Keratinocyte (primary cell): ENCODE results near the gene PTPRD.

ENCODE experiments used
- EZH2 ChIP-seq: IDR thresholded peaks from one replicate; pipeline ENCODE4 v1.6.1; 2012; ENCODE audit warnings: inconsistent platforms, mild to moderate bottlenecking, low read length, moderate library complexity
- TF ChIP-seq, protein P1 (sequence below), 3 experiments: IDR thresholded peaks in 1 of 3; conservative IDR thresholded peaks in 1 of 3; optimal IDR thresholded peaks in 1 of 3; 2 replicates in 2 of 3; 3 replicates in 1 of 3; pipeline versions ENCODE3 to v1.5.1; 2011; ENCODE audit warnings: low read length in 3 of 3, mild to moderate bottlenecking in 3 of 3, moderate library complexity in 2 of 3, control low read depth in 1 of 3, inconsistent platforms in 1 of 3; ENCODE audit not compliant: insufficient read depth in 2 of 3; ENCODE audit errors: extremely low read depth in 1 of 3

DNA sequence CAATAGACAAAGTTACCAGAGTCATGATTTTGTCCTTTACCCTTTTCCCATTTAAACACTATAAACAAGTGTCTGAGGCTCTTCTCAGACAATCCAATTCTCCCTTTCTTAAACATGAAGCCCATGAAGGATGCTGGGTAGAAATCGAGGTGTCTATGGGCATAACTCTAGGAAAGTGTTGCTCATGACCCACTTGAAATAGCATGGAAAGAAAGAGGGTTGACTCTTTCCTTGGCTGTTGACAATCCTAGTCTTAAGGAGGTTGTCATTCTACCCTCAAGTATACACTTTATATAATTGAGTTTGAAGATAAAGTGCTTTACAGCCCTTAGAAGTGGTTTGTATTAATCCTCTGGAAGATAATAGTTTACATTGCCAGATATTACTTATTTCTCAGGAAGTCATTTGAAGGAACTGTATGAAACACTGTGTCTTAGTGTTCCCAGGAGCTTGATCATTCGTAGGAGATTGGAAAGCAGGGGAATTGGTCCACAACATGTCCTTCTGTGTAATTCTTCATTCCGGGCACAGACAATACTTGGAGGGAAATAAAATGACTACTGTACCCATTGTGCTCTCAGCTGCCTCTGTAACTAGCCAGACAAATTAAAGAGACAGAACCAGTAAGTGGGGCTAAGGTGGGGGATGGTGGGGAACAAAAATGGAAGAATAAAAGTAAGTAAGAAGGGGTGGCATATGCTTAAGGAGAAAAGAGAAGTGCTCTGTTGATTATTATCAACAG lies 1734.9 kb downstream of the PTPRD start:
- TF ChIP-seq, protein P1, sequence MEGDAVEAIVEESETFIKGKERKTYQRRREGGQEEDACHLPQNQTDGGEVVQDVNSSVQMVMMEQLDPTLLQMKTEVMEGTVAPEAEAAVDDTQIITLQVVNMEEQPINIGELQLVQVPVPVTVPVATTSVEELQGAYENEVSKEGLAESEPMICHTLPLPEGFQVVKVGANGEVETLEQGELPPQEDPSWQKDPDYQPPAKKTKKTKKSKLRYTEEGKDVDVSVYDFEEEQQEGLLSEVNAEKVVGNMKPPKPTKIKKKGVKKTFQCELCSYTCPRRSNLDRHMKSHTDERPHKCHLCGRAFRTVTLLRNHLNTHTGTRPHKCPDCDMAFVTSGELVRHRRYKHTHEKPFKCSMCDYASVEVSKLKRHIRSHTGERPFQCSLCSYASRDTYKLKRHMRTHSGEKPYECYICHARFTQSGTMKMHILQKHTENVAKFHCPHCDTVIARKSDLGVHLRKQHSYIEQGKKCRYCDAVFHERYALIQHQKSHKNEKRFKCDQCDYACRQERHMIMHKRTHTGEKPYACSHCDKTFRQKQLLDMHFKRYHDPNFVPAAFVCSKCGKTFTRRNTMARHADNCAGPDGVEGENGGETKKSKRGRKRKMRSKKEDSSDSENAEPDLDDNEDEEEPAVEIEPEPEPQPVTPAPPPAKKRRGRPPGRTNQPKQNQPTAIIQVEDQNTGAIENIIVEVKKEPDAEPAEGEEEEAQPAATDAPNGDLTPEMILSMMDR (optimal IDR thresholded peaks at IDR 0.05 in 1 of 3, IDR thresholded peaks at IDR 0.05 in 1 of 3, conservative IDR thresholded peaks at IDR 0.05 in 1 of 3; ENCODE audit: extremely low read depth in 1 of 3, insufficient read depth in 2 of 3, low read length in 3 of 3): no peak
- TF ChIP-seq EZH2: no peak
